ENCODE data around the gene USP17L29. TPM values are rescaled to one million over a fixed set of nuclear protein-coding genes. Genes with fewer than 3 reads are reported as not detected.
"Not testable (repeated sequence)": the region's sequence is repeated elsewhere in the genome, so short reads cannot be mapped to it uniquely, and the experiment has no call there.

Gene USP17L29
- polyA plus RNA-seq, 1 experiment, result not detected

DNA sequence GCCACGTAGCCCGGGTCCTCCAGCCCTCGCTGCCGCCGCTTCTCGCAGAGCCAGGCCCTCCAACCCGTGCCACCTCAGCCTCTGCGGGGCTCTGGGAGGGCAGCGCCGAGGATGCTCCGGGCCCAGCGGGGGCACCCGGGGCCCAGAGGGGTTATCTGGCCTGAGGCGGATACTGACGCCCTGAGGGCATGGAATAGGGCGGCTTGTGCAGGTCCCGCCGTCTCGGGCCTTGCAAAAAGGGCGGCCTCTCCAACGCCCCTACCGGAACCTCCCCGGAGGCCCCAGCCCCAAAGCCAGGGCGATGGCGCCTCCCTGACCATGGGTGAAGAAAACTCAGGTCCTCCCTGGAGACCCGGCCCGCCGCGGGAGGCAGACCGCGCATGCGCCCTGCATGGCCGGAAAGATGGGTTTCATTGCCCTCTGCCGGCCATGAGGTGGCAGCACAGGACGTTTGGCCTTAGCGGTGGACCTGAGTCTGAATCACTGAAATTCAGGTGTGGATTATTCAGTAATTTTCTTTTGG lies 27.6 kb downstream of the USP17L29 start:
- POLR2A ChIA-PET; H3K36me3 ChIP-seq (ENCODE audit: control insufficient read depth, insufficient read depth, low read length); DNase-seq (ENCODE audit: low read depth); H3K27me3 ChIP-seq (ENCODE audit: control insufficient read depth, insufficient read depth, low read length): not testable (repeated sequence)
- H3K4me3 ChIP-seq (ENCODE audit: low read depth, low read length), result peak overlapping the region; percentile 30
- CTCF ChIA-PET, result interaction anchor here (1.1 to 1.3 kb wide), 2 partner anchors 380 kb away, joined by 3 read pairs; no protein-coding TSS in a partner anchor
- TF ChIP-seq, protein P1, sequence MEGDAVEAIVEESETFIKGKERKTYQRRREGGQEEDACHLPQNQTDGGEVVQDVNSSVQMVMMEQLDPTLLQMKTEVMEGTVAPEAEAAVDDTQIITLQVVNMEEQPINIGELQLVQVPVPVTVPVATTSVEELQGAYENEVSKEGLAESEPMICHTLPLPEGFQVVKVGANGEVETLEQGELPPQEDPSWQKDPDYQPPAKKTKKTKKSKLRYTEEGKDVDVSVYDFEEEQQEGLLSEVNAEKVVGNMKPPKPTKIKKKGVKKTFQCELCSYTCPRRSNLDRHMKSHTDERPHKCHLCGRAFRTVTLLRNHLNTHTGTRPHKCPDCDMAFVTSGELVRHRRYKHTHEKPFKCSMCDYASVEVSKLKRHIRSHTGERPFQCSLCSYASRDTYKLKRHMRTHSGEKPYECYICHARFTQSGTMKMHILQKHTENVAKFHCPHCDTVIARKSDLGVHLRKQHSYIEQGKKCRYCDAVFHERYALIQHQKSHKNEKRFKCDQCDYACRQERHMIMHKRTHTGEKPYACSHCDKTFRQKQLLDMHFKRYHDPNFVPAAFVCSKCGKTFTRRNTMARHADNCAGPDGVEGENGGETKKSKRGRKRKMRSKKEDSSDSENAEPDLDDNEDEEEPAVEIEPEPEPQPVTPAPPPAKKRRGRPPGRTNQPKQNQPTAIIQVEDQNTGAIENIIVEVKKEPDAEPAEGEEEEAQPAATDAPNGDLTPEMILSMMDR (IDR thresholded peaks at IDR 0.05; ENCODE audit: insufficient read depth, low read depth, low read length), result peak; percentile 42

DNA sequence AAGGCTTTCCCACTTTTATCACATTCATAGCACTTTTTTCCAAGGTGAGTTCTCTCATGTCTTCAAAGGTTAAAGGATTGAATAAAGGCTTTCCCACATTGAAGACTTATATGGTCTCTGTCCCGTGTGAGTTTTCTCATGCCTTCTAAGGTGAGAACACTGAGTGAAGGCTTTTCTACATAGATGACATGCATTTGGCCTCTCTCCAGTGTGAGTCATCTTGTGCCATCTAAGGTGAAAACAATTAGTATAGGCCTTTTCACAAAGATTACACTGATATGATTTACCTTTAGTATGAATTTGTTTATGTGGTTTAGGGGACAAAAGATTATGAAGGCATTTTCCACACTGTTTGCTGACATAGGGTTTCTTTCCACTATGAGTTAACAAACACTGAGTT lies 30.7 kb downstream of the USP17L29 start:
- ChIA-PET CTCF (no interaction called here), POLR2A (no interaction called here)
- no peak for DNase-seq (ENCODE audit: low read depth)
- Histone ChIP-seq H3K4me3 (ENCODE audit: low read depth, low read length) (no peak overlapping the region), H3K36me3 (ENCODE audit: control insufficient read depth, insufficient read depth, low read length) (no peaks in the 10 kb centered on the region), H3K27me3 (ENCODE audit: control insufficient read depth, insufficient read depth, low read length) (no peaks in the 10 kb centered on the region)
- TF ChIP-seq, protein P1 (IDR thresholded peaks at IDR 0.05; ENCODE audit: insufficient read depth, low read depth, low read length), result no peak

DNA sequence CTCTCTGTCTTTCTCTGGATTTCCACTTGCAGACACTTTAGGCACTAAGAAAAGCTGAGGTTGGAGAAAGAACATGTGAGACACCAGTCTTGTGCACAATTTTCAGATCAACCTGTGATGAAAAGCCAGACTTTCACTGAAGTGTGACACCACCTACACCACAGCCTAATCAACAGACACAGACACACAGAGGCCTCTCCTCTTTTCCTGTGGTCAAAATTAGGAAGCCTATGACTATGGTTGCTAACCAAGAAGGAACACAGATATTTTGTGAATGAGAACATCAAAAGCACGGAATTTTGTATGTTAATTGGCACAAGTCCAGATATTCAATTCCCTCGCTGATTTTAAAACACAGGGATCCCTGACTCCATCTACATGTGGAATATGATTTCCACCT lies 35.6 kb downstream of the USP17L29 start:
- CTCF ChIA-PET; POLR2A ChIA-PET; H3K27me3 ChIP-seq (ENCODE audit: control insufficient read depth, insufficient read depth, low read length); DNase-seq (ENCODE audit: low read depth); H3K4me3 ChIP-seq (ENCODE audit: low read depth, low read length); H3K36me3 ChIP-seq (ENCODE audit: control insufficient read depth, insufficient read depth, low read length): not testable (repeated sequence)

Other genes starting within 250 kb of the USP17L29 start
- gene FAM90A26, start 183.2 kb upstream of the USP17L29 start, polyA plus RNA-seq (2011; rRNA removed), result not detected in 2 replicates
- gene USP17L10, start 143.0 kb upstream of the USP17L29 start, polyA plus RNA-seq (2011; rRNA removed), result not detected in 2 replicates
- not detected in 2 replicates for gene USP17L11, start 138.2 kb upstream of the USP17L29 start, polyA plus RNA-seq (2011; rRNA removed)
- not detected in 2 replicates for gene USP17L12, start 133.5 kb upstream of the USP17L29 start, polyA plus RNA-seq (2011; rRNA removed)
- gene USP17L13, start 128.7 kb upstream of the USP17L29 start, polyA plus RNA-seq (2011; rRNA removed), result not detected in 2 replicates
- gene USP17L15, start 119.3 kb upstream of the USP17L29 start, polyA plus RNA-seq (2011; rRNA removed), result not detected in 2 replicates
- not detected in 2 replicates for gene USP17L17, start 109.8 kb upstream of the USP17L29 start, polyA plus RNA-seq (2011; rRNA removed)
- gene USP17L18, start 105.0 kb upstream of the USP17L29 start, polyA plus RNA-seq (2011; rRNA removed), result not detected in 2 replicates
- not detected in 2 replicates for gene USP17L19, start 100.3 kb upstream of the USP17L29 start, polyA plus RNA-seq (2011; rRNA removed)
- not detected in 2 replicates for gene USP17L20, start 95.5 kb upstream of the USP17L29 start, polyA plus RNA-seq (2011; rRNA removed)
- gene USP17L21, start 90.8 kb upstream of the USP17L29 start, polyA plus RNA-seq (2011; rRNA removed), result not detected in 2 replicates
- gene USP17L22, start 86.0 kb upstream of the USP17L29 start, polyA plus RNA-seq (2011; rRNA removed), result not detected in 2 replicates
- not detected in 2 replicates for gene USP17L24, start 28.5 kb upstream of the USP17L29 start, polyA plus RNA-seq (2011; rRNA removed)
- gene USP17L25, start 23.7 kb upstream of the USP17L29 start, polyA plus RNA-seq (2011; rRNA removed), result not detected in 2 replicates
- not detected in 2 replicates for gene USP17L26, start 19.0 kb upstream of the USP17L29 start, polyA plus RNA-seq (2011; rRNA removed)
- gene USP17L5, start 14.2 kb upstream of the USP17L29 start, polyA plus RNA-seq (2011; rRNA removed), result not detected in 2 replicates
- gene USP17L27, start 9.5 kb upstream of the USP17L29 start, polyA plus RNA-seq (2011; rRNA removed), result not detected in 2 replicates
- not detected in 2 replicates for gene USP17L28, start 4.7 kb upstream of the USP17L29 start, polyA plus RNA-seq (2011; rRNA removed)
- gene USP17L30, start 9.5 kb downstream of the USP17L29 start, polyA plus RNA-seq (2011; rRNA removed), result not detected in 2 replicates
- not detected in 2 replicates for gene DEFB131A, start 90.8 kb downstream of the USP17L29 start, polyA plus RNA-seq (2011; rRNA removed)